Activated naive CD4-positive, alpha-beta T cell treated with anti-CD3 and anti-CD28 coated beads for 36 hours (primary cell): ENCODE results near the gene DDI2. TPM values are rescaled to one million over a fixed set of nuclear protein-coding genes. Genes with fewer than 3 reads are reported as not detected.

ENCODE experiments used
- total RNA-seq, 2 experiments: library from RNA; stranded (reverse); gene quantifications; one replicate each; pipeline ENCODE4 v1.2.3, GENCODE V29; 2021

DDI2 gene
- total RNA-seq, 2 experiments from 2014 or later: 19.6 to 20.7 TPM

Other genes with a start within 250 kb of the DDI2 start
- gene EFHD2, start 207.6 kb upstream of the DDI2 start, total RNA-seq: 10 to 100 TPM; 35.0 to 36.0 TPM
- gene CTRC, start 179.0 kb upstream of the DDI2 start, total RNA-seq: not detected
- gene CELA2A, start 160.7 kb upstream of the DDI2 start, total RNA-seq: not detected
- not detected for gene CELA2B, start 141.4 kb upstream of the DDI2 start, total RNA-seq
- 1 to 10 TPM; 6.3 to 6.5 TPM for gene CASP9, start 93.2 kb upstream of the DDI2 start, total RNA-seq
- 1 to 10 TPM; 7.1 to 9.8 TPM for gene DNAJC16, start 90.6 kb upstream of the DDI2 start, total RNA-seq
- 10 to 100 TPM; 15.9 to 16.2 TPM for gene AGMAT, start 32.4 kb upstream of the DDI2 start, total RNA-seq
- 10 to 100 TPM; 44.2 to 48.3 TPM for gene PLEKHM2, start 66.9 kb downstream of the DDI2 start, total RNA-seq
- gene SLC25A34, start 118.8 kb downstream of the DDI2 start, total RNA-seq: under 1 TPM; 0.43 to 0.74 TPM
- gene TMEM82, start 125.0 kb downstream of the DDI2 start, total RNA-seq: not detected
- not detected for gene FBLIM1, start 141.3 kb downstream of the DDI2 start, total RNA-seq
- 1 to 10 TPM; 1.7 to 1.9 TPM for gene UQCRHL, start 190.2 kb downstream of the DDI2 start, total RNA-seq
- gene SPEN, start 230.2 kb downstream of the DDI2 start, total RNA-seq: 10 to 100 TPM; 30.7 to 33.7 TPM